ENCODE results near the gene KRT16. TPM values are rescaled to one million over a fixed set of nuclear protein-coding genes. Genes with fewer than 3 reads are reported as not detected.

Gene KRT16
- polyA plus RNA-seq, 1 donor (not counting 4 experiments of a cell fraction or from before 2014, with no cell fraction given) = 1,851 TPM

GRCh38 chr17:41656249-41657023 is 43.9 kb upstream of the KRT16 start:
- TF ChIP-seq CTCF (optimal IDR thresholded peaks at IDR 0.05 in 1 of 3, IDR thresholded peaks at IDR 0.05 in 1 of 3, conservative IDR thresholded peaks at IDR 0.05 in 1 of 3; ENCODE audit: extremely low read depth in 1 of 3, insufficient read depth in 2 of 3, low read length in 3 of 3) (no peak), EZH2 (IDR thresholded peaks at IDR 0.05; ENCODE audit: low read length) (no peak)
- Histone ChIP-seq H3K4me3 (ENCODE audit: control insufficient read depth in 2 of 3, extremely low read depth in 1 of 3, insufficient read depth in 2 of 3, low read depth in 1 of 3, low read length in 3 of 3) (peak overlapping the region in 1 of 3 experiments; percentile 38), H3K4me1 (ENCODE audit: control insufficient read depth, extremely low read depth, insufficient read depth, low read length) (peaks cover 96% of the 10 kb centered on the region), H2AFZ (ENCODE audit: control insufficient read depth, low read length) (no peak overlapping the region), H3K4me2 (ENCODE audit: control insufficient read depth, extremely low read depth, insufficient read depth, low read depth, low read length) (peak overlapping the region; percentile 67), H3K27ac (ENCODE audit: control insufficient read depth, insufficient read depth, low read length) (peak overlapping the region; percentile 100), H3K9ac (ENCODE audit: control insufficient read depth, extremely low read depth, insufficient read depth, low read length) (peak overlapping the region; percentile 97), H3K27me3 (ENCODE audit: control insufficient read depth, extremely low read depth, insufficient read depth, low read length) (no peaks in the 10 kb centered on the region), H3K79me2 (ENCODE audit: control insufficient read depth, insufficient read depth, low read length) (peaks cover 3% of the 10 kb centered on the region), H3K36me3 (ENCODE audit: control insufficient read depth in 2 of 2, extremely low read depth in 1 of 2, insufficient read depth in 2 of 2, low read length in 2 of 2) (no peaks in the 10 kb centered on the region), H3K9me3 (ENCODE audit: control insufficient read depth, low read depth, low read length) (no peaks in the 10 kb centered on the region), H4K20me1 (ENCODE audit: control insufficient read depth, extremely low read depth, insufficient read depth, low read length) (no peaks in the 10 kb centered on the region), H3K9me1 (ENCODE audit: control insufficient read depth, extremely low read depth, insufficient read depth, low read length) (peaks cover 2% of the 10 kb centered on the region)
- FAIRE-seq (no peak), DNase-seq (ENCODE audit: low read depth, low spot score) (no peak)
- dilution Hi-C loops (cut with MboI; ENCODE audit: extremely low pct_ligation_motif_present, low sequenced_read_pairs) = no loop called here

DNA sequence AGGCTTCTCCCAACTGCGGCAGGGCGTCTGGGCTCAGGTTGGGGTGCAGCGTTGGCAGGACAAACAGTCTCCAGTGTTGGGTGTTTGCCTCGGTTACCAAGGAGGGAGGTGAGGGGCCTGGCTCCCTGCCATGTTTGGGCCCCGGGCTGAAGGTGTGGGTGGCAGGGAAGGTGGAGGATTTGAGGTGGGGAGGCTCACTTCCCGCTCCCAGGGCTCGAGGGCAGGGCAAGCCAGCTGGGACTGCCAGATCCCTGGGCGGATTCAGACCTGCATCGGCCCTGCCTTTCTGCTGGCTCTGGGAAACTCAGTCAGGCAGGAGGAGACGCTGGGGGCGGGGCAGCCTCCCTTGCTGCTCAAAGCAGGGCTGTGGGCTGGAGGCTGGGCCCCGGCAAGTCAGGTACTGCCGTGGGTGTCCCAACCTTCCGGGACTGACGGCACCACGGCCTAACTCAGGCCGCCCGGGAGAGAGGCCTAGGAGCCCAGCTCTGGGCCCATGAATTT is 43.1 kb upstream of the KRT16 start:
- H3K9me3 ChIP-seq (ENCODE audit: control insufficient read depth, low read depth, low read length) = no peaks in the 10 kb centered on the region
- no peak for TF ChIP-seq EZH2 (IDR thresholded peaks at IDR 0.05; ENCODE audit: low read length)
- no peak for TF ChIP-seq CTCF (optimal IDR thresholded peaks at IDR 0.05 in 1 of 3, IDR thresholded peaks at IDR 0.05 in 1 of 3, conservative IDR thresholded peaks at IDR 0.05 in 1 of 3; ENCODE audit: extremely low read depth in 1 of 3, insufficient read depth in 2 of 3, low read length in 3 of 3)
- H3K27me3 ChIP-seq (ENCODE audit: control insufficient read depth, extremely low read depth, insufficient read depth, low read length) = no peaks in the 10 kb centered on the region
- peaks cover 3% of the 10 kb centered on the region for H3K79me2 ChIP-seq (ENCODE audit: control insufficient read depth, insufficient read depth, low read length)
- DNase-seq (ENCODE audit: low read depth, low spot score) (peak; percentile 98), FAIRE-seq (peak; percentile 90)
- peaks cover 2% of the 10 kb centered on the region for H3K9me1 ChIP-seq (ENCODE audit: control insufficient read depth, extremely low read depth, insufficient read depth, low read length)
- dilution Hi-C loops (cut with MboI; ENCODE audit: extremely low pct_ligation_motif_present, low sequenced_read_pairs) = no loop called here
- H2AFZ ChIP-seq (ENCODE audit: control insufficient read depth, low read length) = no peak overlapping the region
- H3K4me3 ChIP-seq (ENCODE audit: control insufficient read depth in 2 of 3, extremely low read depth in 1 of 3, insufficient read depth in 2 of 3, low read depth in 1 of 3, low read length in 3 of 3) = peak overlapping the region in 2 of 3 experiments; percentile 44 to 46
- no peaks in the 10 kb centered on the region for H4K20me1 ChIP-seq (ENCODE audit: control insufficient read depth, extremely low read depth, insufficient read depth, low read length)
- H3K4me2 ChIP-seq (ENCODE audit: control insufficient read depth, extremely low read depth, insufficient read depth, low read depth, low read length) = peak overlapping the region; percentile 86
- peaks cover 97% of the 10 kb centered on the region for H3K4me1 ChIP-seq (ENCODE audit: control insufficient read depth, extremely low read depth, insufficient read depth, low read length)
- H3K9ac ChIP-seq (ENCODE audit: control insufficient read depth, extremely low read depth, insufficient read depth, low read length) = peak overlapping the region; percentile 97
- peak overlapping the region; percentile 100 for H3K27ac ChIP-seq (ENCODE audit: control insufficient read depth, insufficient read depth, low read length)
- H3K36me3 ChIP-seq (ENCODE audit: control insufficient read depth in 2 of 2, extremely low read depth in 1 of 2, insufficient read depth in 2 of 2, low read length in 2 of 2) = no peaks in the 10 kb centered on the region
